Glutamatergic neuron (in vitro differentiated cells): ENCODE results near the gene TMEM9B. TPM values are rescaled to one million over a fixed set of nuclear protein-coding genes. Genes with fewer than 3 reads are reported as not detected.

Experiments
- DNase-seq: peaks from one replicate; pipeline ENCODE4 v3.0.0; 2022
- H3K27ac Mint-ChIP-seq: one replicate; pipeline ENCODE4 v1.8.0; 2020; ENCODE audit warnings: mild to moderate bottlenecking, mixed read lengths, inconsistent platforms; ENCODE audit not compliant: unreplicated experiment
- H3K27me3 Mint-ChIP-seq: one replicate; pipeline ENCODE4 v1.8.0; 2020; ENCODE audit warnings: mild to moderate bottlenecking, moderate library complexity, mixed read lengths, inconsistent platforms; ENCODE audit not compliant: unreplicated experiment
- H3K36me3 Mint-ChIP-seq: one replicate; pipeline ENCODE4 v1.8.0; 2020; ENCODE audit warnings: mild to moderate bottlenecking, mixed read lengths, inconsistent platforms; ENCODE audit not compliant: unreplicated experiment
- H3K4me1 Mint-ChIP-seq: one replicate; pipeline ENCODE4 v1.8.0; 2020; ENCODE audit warnings: mild to moderate bottlenecking, low read depth, mixed read lengths, inconsistent platforms; ENCODE audit not compliant: unreplicated experiment
- H3K4me3 Mint-ChIP-seq: one replicate; pipeline ENCODE4 v1.8.0; 2020; ENCODE audit warnings: mild to moderate bottlenecking, mixed read lengths, inconsistent platforms; ENCODE audit not compliant: unreplicated experiment
- H3K9me3 Mint-ChIP-seq: one replicate; pipeline ENCODE4 v1.8.0; 2020; ENCODE audit warnings: mild to moderate bottlenecking, moderate library complexity, mixed read lengths, inconsistent platforms; ENCODE audit not compliant: unreplicated experiment
- total RNA-seq: library from RNA; stranded (reverse); fragmentation: NEBNext Ultra II Directional; extraction: Animal tissue kit (Norgen Biotek cat#: 25700); gene quantifications from one replicate; pipeline ENCODE4 v1.2.1, GENCODE V29; 2021; ENCODE audit not compliant: unreplicated experiment
- TF ChIP-seq, protein P1 (sequence below): fragments of 200-600 bp; sonication (generic); IDR thresholded peaks from one replicate; pipeline ENCODE4 v1.5.0; 2021; ENCODE audit not compliant: partially characterized antibody, unreplicated experiment

TMEM9B gene
- total RNA-seq, 1 donor from 2014 or later = 31.3 TPM

GRCh38 chr11:8933931-8934330, 30.3 kb downstream of the TMEM9B start:
- H3K27ac Mint-ChIP-seq = no peak overlapping the region
- no peaks in the 10 kb centered on the region for H3K36me3 Mint-ChIP-seq
- TF ChIP-seq, protein P1, sequence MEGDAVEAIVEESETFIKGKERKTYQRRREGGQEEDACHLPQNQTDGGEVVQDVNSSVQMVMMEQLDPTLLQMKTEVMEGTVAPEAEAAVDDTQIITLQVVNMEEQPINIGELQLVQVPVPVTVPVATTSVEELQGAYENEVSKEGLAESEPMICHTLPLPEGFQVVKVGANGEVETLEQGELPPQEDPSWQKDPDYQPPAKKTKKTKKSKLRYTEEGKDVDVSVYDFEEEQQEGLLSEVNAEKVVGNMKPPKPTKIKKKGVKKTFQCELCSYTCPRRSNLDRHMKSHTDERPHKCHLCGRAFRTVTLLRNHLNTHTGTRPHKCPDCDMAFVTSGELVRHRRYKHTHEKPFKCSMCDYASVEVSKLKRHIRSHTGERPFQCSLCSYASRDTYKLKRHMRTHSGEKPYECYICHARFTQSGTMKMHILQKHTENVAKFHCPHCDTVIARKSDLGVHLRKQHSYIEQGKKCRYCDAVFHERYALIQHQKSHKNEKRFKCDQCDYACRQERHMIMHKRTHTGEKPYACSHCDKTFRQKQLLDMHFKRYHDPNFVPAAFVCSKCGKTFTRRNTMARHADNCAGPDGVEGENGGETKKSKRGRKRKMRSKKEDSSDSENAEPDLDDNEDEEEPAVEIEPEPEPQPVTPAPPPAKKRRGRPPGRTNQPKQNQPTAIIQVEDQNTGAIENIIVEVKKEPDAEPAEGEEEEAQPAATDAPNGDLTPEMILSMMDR = peak; percentile 26
- peaks cover 2% of the 10 kb centered on the region for H3K27me3 Mint-ChIP-seq
- H3K4me1 Mint-ChIP-seq = peaks cover 2% of the 10 kb centered on the region
- H3K4me3 Mint-ChIP-seq = no peak overlapping the region
- peaks cover 1% of the 10 kb centered on the region for H3K9me3 Mint-ChIP-seq
- DNase-seq = peak; percentile 24

GRCh38 chr11:8932564-8933180, 31.6 kb downstream of the TMEM9B start, which contains the start of gene C11orf16:
Gene C11orf16 (minus strand): TSS chr11:8932947. CDS start chr11:8932308, 639 bp downstream.
- TF ChIP-seq, protein P1 = no peak
- no peak within 1 kb of the TSS for H3K27ac Mint-ChIP-seq
- no peak for DNase-seq
- no peak within 1 kb of the TSS for H3K4me3 Mint-ChIP-seq
- H3K36me3 Mint-ChIP-seq = no peaks in the 10 kb centered on the region
- peaks cover 1% of the 10 kb centered on the region for H3K9me3 Mint-ChIP-seq
- peaks cover 2% of the 10 kb centered on the region for H3K4me1 Mint-ChIP-seq
- H3K27me3 Mint-ChIP-seq = peaks cover 2% of the 10 kb centered on the region

- H3K9me3 Mint-ChIP-seq = peaks cover 1% of the 10 kb centered on the region
- peaks cover 2% of the 10 kb centered on the region for H3K27me3 Mint-ChIP-seq
- no peaks in the 10 kb centered on the region for H3K36me3 Mint-ChIP-seq
- no peak overlapping the region for H3K27ac Mint-ChIP-seq
- no peak for DNase-seq
- TF ChIP-seq, protein P1 = no peak
- peaks cover 2% of the 10 kb centered on the region for H3K4me1 Mint-ChIP-seq
- H3K4me3 Mint-ChIP-seq = no peak overlapping the region
Measured at GRCh38 chr11:8930456-8931175, 33.6 kb downstream of the TMEM9B start.

DNA sequence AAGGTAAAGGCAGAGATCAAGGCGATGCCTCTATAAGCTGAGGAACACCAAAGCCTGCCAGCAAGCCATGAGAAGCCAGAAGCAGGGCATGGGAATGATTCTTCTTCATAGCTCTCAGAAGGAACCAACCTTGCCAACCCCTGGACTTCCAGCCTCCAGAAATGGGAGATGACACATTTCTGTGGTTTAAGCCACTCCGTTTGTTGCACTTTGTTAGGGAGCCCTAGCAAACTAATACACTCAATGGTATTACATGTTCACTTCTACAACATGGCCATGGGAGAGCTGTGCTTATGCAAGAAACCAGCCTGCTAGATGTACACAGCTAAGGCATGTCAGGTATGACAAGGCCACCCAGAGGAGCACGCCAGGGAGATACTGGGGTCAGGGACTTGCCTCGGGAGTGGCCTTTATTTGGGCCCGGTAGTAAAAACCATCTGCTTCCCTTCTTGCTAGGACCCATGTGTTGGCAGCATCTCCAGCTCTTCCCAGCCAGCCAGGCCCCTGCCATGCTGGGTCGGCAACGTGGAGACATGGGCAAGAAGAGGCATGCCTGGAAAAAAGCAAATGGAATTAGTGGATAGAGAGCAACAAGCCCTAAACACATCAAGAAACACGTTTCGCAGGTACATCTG, 35.1 kb downstream of the TMEM9B start:
- Mint-ChIP-seq H3K9me3 (peaks cover 1% of the 10 kb centered on the region), H3K27ac (no peak overlapping the region), H3K27me3 (no peaks in the 10 kb centered on the region), H3K4me1 (peaks cover 2% of the 10 kb centered on the region), H3K36me3 (no peaks in the 10 kb centered on the region), H3K4me3 (no peak overlapping the region)
- TF ChIP-seq, protein P1 = no peak
- DNase-seq = no peak

DNA sequence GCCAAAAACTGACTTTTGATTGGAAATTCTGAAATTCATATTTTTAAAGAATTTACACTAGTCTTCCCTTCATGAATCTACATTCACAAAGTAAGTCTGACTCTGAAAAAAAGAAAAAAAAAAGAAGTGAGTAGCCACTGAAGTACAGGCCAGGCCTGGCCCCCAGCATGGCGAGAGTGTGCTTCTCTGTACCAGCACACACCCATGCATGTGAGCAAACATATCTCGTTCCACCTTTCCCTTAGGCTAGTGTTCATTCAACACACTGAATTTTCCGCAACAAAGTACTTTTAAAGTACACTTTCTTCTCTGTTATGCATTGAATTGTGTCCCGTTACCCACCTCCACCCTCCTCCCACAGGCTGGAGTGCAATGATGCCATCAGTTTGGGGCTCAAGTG, 36.0 kb downstream of the TMEM9B start:
- no peaks in the 10 kb centered on the region for H3K36me3 Mint-ChIP-seq
- no peak for DNase-seq
- peaks cover 2% of the 10 kb centered on the region for H3K4me1 Mint-ChIP-seq
- TF ChIP-seq, protein P1 = no peak
- no peak overlapping the region for H3K27ac Mint-ChIP-seq
- H3K27me3 Mint-ChIP-seq = no peaks in the 10 kb centered on the region
- peaks cover 1% of the 10 kb centered on the region for H3K9me3 Mint-ChIP-seq
- no peak overlapping the region for H3K4me3 Mint-ChIP-seq
